Tibial nerve (tissue), 4 donors: ENCODE measurements around the gene TRMU. TPM values are rescaled to one million over a fixed set of nuclear protein-coding genes. Genes with fewer than 3 reads are reported as not detected.
"Not testable (repeated sequence)": the region's sequence is repeated elsewhere in the genome, so short reads cannot be mapped to it uniquely, and the experiment has no call there.

Source experiments
- DNase-seq, 2 donors: peaks; one replicate each; pipeline ENCODE4 v3.0.0-alpha.2; 2019; ENCODE audit warnings: low spot score in 2 of 2
- H3K27ac ChIP-seq, 4 donors: fragments of 200-600 bp; sonication (generic) in 3 of 4; one replicate each; pipeline ENCODE4 v1.5.1; 2017 to 2019; ENCODE audit warnings: mild to moderate bottlenecking in 1 of 4
- H3K27me3 ChIP-seq, 2 donors: fragments of 200-600 bp; sonication (generic) in 1 of 2; one replicate each; pipeline versions ENCODE4 v1.5.1 to v1.6.0; 2017 to 2019
- H3K36me3 ChIP-seq, 3 donors: fragments of 200-600 bp; sonication (generic); one replicate each; pipeline ENCODE4 v1.5.1; 2018 to 2019
- H3K4me1 ChIP-seq, 4 donors: fragments of 200-600 bp; sonication (generic) in 3 of 4; one replicate each; pipeline ENCODE4 v1.5.1; 2017 to 2019
- H3K4me3 ChIP-seq, 4 donors: fragments of 200-600 bp; sonication (generic) in 3 of 4; one replicate each; pipeline ENCODE4 v1.5.1; 2017 to 2019; ENCODE audit warnings: mild to moderate bottlenecking in 1 of 4, moderate library complexity in 1 of 4
- H3K9me3 ChIP-seq, 4 donors: fragments of 200-600 bp; sonication (generic) in 3 of 4; one replicate each; pipeline ENCODE4 v1.5.1; 2017 to 2019
- EP300 ChIP-seq, 2 donors: sonication (generic); formaldehyde crosslinking; IDR thresholded peaks; one replicate each; pipeline ENCODE4 v1.6.1; 2017; ENCODE audit warnings: antibody characterized with exemption in 2 of 2, mild to moderate bottlenecking in 1 of 2
- POLR2A ChIP-seq, 2 donors: fragments of 450-650 bp; IDR thresholded peaks; one replicate each; pipeline ENCODE4 v1.6.1; 2017; ENCODE audit warnings: antibody characterized with exemption in 2 of 2, mild to moderate bottlenecking in 2 of 2, moderate library complexity in 2 of 2
- WGBS, 2 donors: methylation state at CpG; one replicate each; pipeline ENCODE4 v1.1.5; 2018; 5-methylcytosine and 5-hydroxymethylcytosine counted together
- total RNA-seq, 4 donors: library from RNA; depleted of rRNA; stranded (reverse); fragments of >200 nt; gene quantifications; one replicate each; pipeline ENCODE4 v1.1.0, GENCODE V29; 2016
- TF ChIP-seq, protein P1 (sequence below), 5 experiments: fragments of 200-600 bp in 3 of 5; fragments of 450-650 bp in 2 of 5; sonication (generic) in 3 of 5; IDR thresholded peaks; one replicate each; pipeline ENCODE4 v1.5.1; 2016 to 2019; ENCODE audit warnings: antibody characterized with exemption in 5 of 5, mild to moderate bottlenecking in 3 of 5, moderate library complexity in 2 of 5

TRMU gene
- total RNA-seq, 4 donors from 2014 or later, result 50.0 to 85.3 (median 64.5) TPM

DNA sequence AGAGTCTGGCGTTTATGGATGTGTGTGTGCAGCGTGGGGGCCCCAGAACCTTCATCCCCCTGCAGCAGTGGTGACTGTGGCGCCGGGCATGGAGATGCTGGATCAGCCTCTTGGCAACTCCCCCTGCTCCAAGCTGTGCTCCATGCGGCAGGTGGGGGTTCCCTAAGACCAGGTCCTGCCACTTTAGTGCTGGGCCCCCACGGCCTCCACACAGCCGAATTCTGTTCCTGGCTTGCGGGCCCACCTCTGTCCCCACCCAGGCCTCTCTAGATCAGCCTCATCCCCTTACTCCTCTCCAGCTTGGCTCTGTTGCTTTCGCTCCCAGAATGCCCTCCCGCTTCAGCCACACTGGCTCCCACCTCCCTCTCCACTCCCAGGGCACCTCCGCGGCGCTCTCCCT is 59.6 kb downstream of the TRMU start:
- DNase-seq, result no peak
- H3K9me3 ChIP-seq, result no peaks in the 10 kb centered on the region
- no peaks in the 10 kb centered on the region for H3K27me3 ChIP-seq
- no peak overlapping the region for H3K4me3 ChIP-seq
- H3K4me1 ChIP-seq, result no peaks in the 10 kb centered on the region
- H3K27ac ChIP-seq, result no peak overlapping the region
- 88 to 89% methylated on average over 11 to 13 of the region's 13 CpGs for WGBS, 2 donors
- TF ChIP-seq, protein P1, sequence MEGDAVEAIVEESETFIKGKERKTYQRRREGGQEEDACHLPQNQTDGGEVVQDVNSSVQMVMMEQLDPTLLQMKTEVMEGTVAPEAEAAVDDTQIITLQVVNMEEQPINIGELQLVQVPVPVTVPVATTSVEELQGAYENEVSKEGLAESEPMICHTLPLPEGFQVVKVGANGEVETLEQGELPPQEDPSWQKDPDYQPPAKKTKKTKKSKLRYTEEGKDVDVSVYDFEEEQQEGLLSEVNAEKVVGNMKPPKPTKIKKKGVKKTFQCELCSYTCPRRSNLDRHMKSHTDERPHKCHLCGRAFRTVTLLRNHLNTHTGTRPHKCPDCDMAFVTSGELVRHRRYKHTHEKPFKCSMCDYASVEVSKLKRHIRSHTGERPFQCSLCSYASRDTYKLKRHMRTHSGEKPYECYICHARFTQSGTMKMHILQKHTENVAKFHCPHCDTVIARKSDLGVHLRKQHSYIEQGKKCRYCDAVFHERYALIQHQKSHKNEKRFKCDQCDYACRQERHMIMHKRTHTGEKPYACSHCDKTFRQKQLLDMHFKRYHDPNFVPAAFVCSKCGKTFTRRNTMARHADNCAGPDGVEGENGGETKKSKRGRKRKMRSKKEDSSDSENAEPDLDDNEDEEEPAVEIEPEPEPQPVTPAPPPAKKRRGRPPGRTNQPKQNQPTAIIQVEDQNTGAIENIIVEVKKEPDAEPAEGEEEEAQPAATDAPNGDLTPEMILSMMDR (IDR thresholded peaks at IDR 0.05), result no peak
- TF ChIP-seq POLR2A (IDR thresholded peaks at IDR 0.05) (no peak), EP300 (IDR thresholded peaks at IDR 0.05) (no peak)
- no peaks in the 10 kb centered on the region for H3K36me3 ChIP-seq

- not testable (repeated sequence) for DNase-seq, H3K27me3 ChIP-seq, H3K36me3 ChIP-seq, H3K9me3 ChIP-seq, H3K4me1 ChIP-seq, H3K4me3 ChIP-seq, H3K27ac ChIP-seq
- whole genome bisulfite sequencing, 2 donors, result 78 to 80% methylated on average over 3 to 5 of the region's 5 CpGs
Observed at GRCh38 chr22:46397049-46397448, 61.5 kb downstream of the TRMU start.

- WGBS, 2 donors, result 79 to 87% methylated on average over 12 to 18 of the region's 18 CpGs
- no peaks in the 10 kb centered on the region for H3K36me3 ChIP-seq
- no peak for DNase-seq
- no peaks in the 10 kb centered on the region for H3K9me3 ChIP-seq
- H3K27me3 ChIP-seq, result no peaks in the 10 kb centered on the region
- no peak overlapping the region for H3K27ac ChIP-seq
- no peak for TF ChIP-seq POLR2A (IDR thresholded peaks at IDR 0.05)
- no peak for TF ChIP-seq EP300 (IDR thresholded peaks at IDR 0.05)
- TF ChIP-seq, protein P1 (IDR thresholded peaks at IDR 0.05), result no peak
- no peaks in the 10 kb centered on the region for H3K4me1 ChIP-seq
- no peak overlapping the region for H3K4me3 ChIP-seq
Observed at GRCh38 chr22:46397514-46397913, 62.0 kb downstream of the TRMU start.

- Histone ChIP-seq H3K36me3 (no peaks in the 10 kb centered on the region), H3K27ac (no peak overlapping the region), H3K4me1 (no peaks in the 10 kb centered on the region), H3K27me3 (no peaks in the 10 kb centered on the region), H3K4me3 (no peak overlapping the region), H3K9me3 (no peaks in the 10 kb centered on the region)
- TF ChIP-seq, protein P1 (IDR thresholded peaks at IDR 0.05), result no peak
- TF ChIP-seq POLR2A (IDR thresholded peaks at IDR 0.05) (no peak), EP300 (IDR thresholded peaks at IDR 0.05) (no peak)
- 83 to 89% methylated on average over 18 to 19 of the region's 19 CpGs for WGBS, 2 donors
- DNase-seq, result no peak
Observed at GRCh38 chr22:46397951-46398350, 62.4 kb downstream of the TRMU start.

GRCh38 chr22:46399251-46400024 is 63.9 kb downstream of the TRMU start:
- no peak overlapping the region for H3K4me3 ChIP-seq
- H3K4me1 ChIP-seq, result no peaks in the 10 kb centered on the region
- no peak overlapping the region for H3K27ac ChIP-seq
- H3K36me3 ChIP-seq, result no peaks in the 10 kb centered on the region
- H3K9me3 ChIP-seq, result no peaks in the 10 kb centered on the region
- H3K27me3 ChIP-seq, result no peaks in the 10 kb centered on the region
- no peak for DNase-seq
- TF ChIP-seq, protein P1 (IDR thresholded peaks at IDR 0.05), result no peak
- TF ChIP-seq POLR2A (IDR thresholded peaks at IDR 0.05), result no peak
- no peak for TF ChIP-seq EP300 (IDR thresholded peaks at IDR 0.05)
- 82 to 84% methylated on average over 9 to 16 of the region's 16 CpGs for WGBS, 2 donors
